ENCODE data around the gene ADAMTS6.

GRCh38 chr5:65161655-65162054 lies 320.1 kb downstream of the ADAMTS6 start:
- no peak for TF ChIP-seq CTCF (IDR thresholded peaks at IDR 0.05)
- no peak for TF ChIP-seq POLR2A (IDR thresholded peaks at IDR 0.05)
